CD4-positive, alpha-beta T cell treated with Interleukin-17A for 1 hour (primary cell): Measurements from ENCODE around the gene CDC5L.
A peak's percentile ranks its signal among the peaks of the same experiment; 100 is the strongest.

ENCODE experiments used
- DNase-seq: peaks from one replicate; pipeline ENCODE4 v3.0.0-alpha.2; 2020

Gene CDC5L

GRCh38 chr6:44456070-44456965 lies 68.8 kb downstream of the CDC5L start:
- peak; percentile 47 for DNase-seq

- DNase-seq, result no peak
These were observed 69.4 kb downstream of the CDC5L start for GRCh38 chr6:44456966-44457292.

GRCh38 chr6:44457596-44457995 lies 70.1 kb downstream of the CDC5L start:
- no peak for DNase-seq

- DNase-seq, result no peak
These were observed 71.0 kb downstream of the CDC5L start for GRCh38 chr6:44458551-44458950.

DNA sequence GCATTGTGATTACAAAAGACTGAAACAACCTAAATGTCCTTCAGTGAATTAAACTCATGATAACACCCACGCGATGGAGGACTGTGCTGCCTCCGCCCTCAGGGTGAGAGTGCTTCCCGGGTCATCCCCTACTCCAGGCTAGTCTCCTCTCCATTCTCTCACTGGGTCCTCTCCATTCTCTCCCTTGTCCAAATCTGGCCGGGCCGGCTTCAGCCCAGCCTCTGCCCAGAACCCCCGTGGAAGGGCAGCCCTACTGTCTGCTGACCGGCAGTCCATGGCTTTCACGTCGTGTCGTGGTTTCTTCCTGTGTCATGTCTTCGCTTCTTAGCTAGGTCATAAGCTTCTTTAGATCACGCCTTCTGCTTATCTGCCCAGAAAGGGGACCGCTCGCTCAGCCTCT lies 74.8 kb downstream of the CDC5L start:
- DNase-seq, result no peak

DNA sequence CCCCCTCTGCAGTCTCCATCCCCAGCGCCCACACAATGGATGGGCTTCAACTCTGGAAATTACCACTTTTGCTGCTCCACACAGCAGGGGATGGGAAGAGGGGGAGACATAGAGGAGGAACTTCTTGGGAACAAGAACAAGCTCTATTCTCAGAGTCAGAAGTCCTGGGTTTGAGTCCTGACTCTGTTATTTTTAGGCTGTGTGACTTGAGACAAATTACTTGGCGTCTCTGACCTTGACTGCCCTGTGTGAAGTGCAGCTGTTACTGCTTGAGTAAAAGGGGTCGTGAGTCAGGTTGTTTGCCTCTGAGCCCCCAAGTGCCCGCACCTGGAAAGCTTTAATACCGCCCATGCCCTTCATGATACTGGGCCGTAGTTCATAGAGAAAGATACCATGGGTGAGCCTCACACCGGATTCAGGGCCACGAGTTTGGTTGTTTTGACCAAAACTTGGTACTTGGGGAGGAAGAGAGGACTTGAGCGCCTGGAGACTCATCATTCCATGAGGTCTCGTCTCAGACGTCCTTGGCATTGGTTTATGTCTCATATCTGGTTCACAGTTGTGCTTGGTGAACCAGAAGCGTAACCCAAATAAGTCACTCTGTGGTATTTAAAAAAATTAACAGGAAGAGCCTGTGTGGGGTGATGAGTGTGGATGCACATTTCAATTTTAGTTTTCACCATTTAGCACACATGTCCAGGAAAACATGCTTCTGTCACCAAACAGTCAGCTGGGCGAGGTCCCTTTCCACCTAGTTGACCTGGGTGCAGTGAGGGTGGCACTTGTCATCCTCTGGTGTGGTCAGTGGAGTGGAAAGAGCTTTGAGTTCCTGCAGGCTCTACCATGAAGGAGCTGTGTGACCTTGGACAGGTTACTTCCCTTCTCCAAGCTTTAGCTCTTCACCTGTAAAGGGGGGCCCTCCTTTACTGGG lies 75.6 kb downstream of the CDC5L start:
- no peak for DNase-seq

DNA sequence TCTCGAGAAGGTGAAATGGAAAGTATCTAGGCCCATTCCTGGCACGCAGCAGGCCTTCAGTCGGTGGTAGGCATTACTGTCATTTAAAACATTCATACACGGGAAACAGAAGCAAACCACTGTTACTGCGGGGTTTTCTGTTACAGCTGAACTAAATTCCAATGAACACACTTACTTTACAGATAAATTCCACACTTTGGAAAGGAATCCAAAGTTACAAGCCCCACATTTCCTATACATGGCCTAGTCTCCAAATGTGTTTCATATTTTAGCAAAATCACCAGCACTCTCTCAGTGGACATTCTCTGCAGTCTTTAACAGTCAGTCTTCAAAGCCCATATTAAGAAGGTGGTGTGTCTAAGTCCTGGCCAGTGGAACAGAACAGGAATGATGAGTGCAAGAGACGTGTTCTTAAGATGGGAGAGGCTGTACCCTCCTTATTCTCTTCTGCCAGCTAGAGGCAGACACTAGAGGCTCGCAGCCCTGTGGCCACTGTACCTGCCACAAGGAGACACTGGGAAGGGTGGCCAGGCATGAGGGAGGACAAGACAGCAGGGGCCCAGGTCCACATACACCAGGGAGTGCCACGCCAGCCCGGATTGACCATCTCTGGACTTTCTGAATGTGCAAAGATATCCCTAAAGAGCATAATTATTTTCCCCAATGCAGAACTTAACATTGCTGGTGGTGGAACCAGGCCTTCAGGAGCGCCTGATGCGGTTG lies 76.4 kb downstream of the CDC5L start:
- no peak for DNase-seq

DNA sequence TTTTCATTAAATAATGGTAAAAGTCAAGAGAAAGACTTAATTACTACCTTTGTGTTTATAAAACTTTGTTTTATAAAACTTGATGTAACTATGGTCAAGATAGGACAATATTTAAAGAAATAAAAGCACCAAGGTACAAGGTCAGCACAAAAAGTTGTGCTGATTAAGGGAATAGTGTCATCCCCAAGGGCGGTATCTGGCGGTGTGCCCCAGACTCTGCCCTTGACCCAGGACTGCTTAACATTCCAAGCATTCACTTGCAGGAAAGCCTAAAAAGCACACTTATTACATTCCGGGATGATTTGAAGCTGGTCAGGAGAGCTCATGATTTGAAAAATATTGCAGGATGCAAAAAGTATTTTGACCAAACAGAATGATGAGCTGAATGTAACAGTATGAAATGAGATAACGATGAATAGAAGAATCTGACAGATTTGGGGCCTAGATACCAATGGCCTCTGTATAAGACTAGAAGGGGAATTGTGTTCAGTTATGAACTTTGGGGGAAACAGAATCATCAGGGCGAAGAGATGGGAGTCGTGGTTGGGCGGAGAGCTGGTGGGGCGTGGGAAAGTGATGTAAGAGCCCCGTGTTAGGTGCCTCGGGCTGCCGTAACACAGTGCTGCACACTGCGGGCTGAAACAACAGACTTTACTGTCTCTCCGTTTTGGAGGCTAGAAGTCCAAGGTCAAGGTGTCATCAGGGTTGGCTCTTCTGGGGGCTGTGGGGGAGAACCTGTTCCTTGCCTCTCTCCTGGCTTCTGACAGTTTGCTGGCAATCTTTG lies 77.2 kb downstream of the CDC5L start:
- DNase-seq, result no peak

DNA sequence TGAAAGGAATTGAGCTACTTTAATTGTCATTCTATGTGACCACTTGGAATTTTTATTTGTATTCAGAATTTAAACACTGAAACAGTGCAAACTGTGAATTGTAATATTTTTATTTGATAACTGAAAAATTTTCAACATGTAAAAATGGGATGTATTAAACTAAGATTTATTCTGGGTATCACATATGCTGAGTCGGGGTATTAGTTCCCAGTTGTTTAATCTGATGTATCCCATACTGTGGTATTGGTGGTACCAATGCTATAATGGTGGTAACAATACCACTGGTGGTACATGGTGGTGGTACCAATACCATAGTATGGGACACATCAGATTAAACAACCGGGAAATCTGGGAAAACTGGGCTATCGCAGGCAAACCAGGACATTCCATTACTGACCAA lies 79.4 kb downstream of the CDC5L start:
- DNase-seq, result no peak

DNA sequence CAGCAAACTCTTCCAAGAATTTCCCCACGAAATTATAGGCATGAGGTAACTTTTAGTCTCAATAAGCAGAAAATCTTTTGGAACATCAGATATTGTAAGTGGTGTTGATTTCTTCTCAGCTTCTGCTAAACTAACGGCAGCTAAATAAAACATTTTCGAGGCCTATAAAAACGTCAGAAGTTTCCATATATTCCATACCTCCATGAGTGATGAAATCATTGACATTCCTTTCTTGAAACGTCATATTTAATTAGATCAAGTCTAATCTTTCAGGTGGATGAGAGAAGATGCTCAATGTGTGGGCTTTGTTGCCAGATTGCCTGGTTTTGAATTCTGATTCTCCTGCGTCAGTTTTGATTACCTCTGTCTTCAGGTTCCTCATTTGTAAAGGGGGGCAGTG lies 81.3 kb downstream of the CDC5L start:
- DNase-seq, result no peak

- DNase-seq, result no peak
These were observed 82.6 kb downstream of the CDC5L start for GRCh38 chr6:44470115-44470464.

DNA sequence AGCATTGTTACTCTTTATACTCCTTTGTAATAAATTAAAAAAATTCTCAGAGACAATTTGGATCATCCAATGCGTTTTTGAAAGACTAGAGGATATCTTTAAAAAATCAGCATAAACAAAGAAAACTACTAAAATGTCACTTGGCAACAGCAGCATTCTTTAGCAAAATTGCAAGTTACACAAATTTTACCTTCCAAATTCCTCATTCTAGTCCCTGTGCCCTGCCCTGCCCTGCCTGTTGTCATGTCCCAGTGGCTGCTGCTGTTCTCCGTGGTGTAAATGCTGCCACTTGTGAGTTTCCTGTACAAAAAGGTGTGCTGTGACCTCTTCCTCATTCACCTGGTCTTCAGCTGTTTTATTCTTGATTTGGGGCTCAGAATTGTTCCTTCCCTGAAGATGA lies 83.2 kb downstream of the CDC5L start:
- no peak for DNase-seq

GRCh38 chr6:44471271-44471981 lies 83.9 kb downstream of the CDC5L start:
- no peak for DNase-seq

DNA sequence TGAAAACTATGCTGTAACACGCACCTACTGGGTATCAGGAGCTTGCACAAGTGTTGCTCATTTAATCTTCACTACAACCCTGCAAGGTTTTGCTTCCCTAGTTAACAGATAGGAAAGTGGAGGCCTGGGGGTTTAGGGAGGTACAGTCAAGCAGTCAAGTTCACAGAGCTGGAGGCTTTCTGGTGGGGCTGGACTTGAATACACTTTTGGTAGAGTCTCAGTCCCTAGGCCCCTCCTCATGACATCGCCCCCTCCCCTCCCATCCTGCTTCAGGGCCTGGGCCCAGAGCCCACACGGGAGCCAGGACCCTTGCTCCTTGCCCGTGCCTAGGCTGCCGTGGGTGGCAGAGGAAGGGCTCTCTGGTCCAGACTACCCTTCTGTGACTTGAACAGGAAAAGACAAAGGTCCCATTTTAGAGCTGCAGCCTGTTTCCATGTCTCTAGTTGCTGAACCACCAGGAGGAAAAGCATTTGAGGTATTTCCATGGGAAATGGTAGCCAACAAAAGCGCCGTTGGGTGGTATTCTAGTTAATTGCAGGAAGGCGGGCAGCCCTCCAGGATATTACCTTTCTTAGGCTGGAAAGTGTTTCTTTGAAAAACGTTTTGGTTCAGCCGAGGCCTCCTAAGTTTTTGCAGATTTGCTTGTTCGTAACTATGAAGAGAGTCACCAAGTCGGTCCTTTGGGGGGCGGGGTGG lies 84.9 kb downstream of the CDC5L start:
- no peak for DNase-seq

DNA sequence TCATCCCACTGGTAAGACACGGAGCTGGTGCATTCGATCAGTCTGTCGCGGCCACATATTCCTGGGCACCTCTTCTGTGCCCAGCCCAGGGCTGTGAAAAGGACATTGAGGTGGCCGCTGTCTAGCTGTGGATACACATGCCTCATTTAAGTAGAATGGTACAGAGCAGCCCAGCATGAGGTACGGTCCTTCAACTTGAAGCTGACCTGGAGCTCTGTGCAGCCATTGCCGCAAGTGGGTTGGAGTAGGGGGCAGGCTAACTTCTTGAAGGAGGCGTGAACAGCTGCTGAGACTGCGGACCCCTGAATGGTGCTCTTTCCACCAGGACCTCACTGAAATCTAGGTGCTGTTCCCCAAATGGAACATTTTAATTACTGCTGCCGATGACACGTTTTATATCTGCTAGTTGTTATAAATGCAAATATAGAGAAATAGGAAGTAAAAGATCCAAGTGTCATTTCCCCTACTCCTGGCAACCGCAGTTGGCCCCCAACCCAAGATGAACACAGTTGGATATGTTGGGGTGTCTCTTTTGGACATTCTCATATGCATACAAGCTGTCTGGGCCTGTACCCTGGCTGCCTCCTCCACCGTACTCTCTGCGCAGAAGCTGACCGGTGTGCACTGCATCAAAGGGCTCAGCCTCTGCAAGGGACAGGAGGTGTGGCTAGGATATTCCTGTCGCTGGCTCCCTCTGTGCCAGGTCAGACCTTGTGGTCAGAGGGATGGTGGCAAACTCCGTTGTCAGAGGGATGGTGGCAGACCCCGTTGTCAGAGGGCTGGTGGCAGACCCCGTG lies 86.1 kb downstream of the CDC5L start:
- no peak for DNase-seq

- DNase-seq, result no peak
These were observed 86.7 kb downstream of the CDC5L start for GRCh38 chr6:44474190-44474631.

DNA sequence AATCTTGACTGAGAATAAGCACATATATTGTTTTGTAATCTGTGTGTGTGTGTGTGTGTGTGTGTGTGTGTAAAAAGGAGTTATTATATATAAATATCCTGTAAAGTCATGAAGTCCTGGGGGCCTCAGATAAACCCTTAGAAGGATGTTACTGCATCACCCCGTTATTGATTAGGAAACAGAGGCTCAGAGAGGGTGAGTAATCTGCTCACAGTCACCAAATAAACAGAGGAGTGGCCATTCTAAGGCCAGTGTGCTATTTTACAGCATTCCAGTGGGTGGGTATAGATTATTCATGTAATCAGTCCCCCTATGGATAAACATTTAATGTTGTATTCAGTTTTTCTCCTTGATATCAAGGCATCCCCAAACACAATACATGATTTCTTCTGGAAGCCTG lies 87.1 kb downstream of the CDC5L start:
- DNase-seq, result no peak

- no peak for DNase-seq
These were observed 87.9 kb downstream of the CDC5L start for GRCh38 chr6:44475417-44475778.

- peak; percentile 64 for DNase-seq
These were observed 88.4 kb downstream of the CDC5L start for GRCh38 chr6:44475779-44476434.

- DNase-seq, result no peak
These were observed 89.3 kb downstream of the CDC5L start for GRCh38 chr6:44476849-44477248.
